Activated CD4-positive, alpha-beta T cell treated with anti-CD3 and anti-CD28 coated beads for 36 hours (primary cell): Measurements from ENCODE around the gene UBE2M. TPM values are rescaled to one million over a fixed set of nuclear protein-coding genes. Genes with fewer than 3 reads are reported as not detected.
"Not testable (repeated sequence)": the region's sequence is repeated elsewhere in the genome, so short reads cannot be mapped to it uniquely, and the experiment has no call there.

Experiments
- ATAC-seq: fragments of 200-7000 bp; cut with Tn5 transposase; one replicate; pipeline ENCODE4 v1.10.0; 2021; ENCODE audit warnings: mild to moderate bottlenecking, moderate library complexity
- CTCF ChIA-PET: fragments of 350-600 bp; sonication (Branson Sonifier 250); formaldehyde crosslinking; loops from one replicate; lab custom pipeline; 2021; ENCODE audit warnings: antibody characterized with exemption; lab: Charles Lee
- POLR2A ChIA-PET: fragments of 350-600 bp; sonication (Branson Sonifier 250); formaldehyde crosslinking; loops from one replicate; lab custom pipeline; 2021; ENCODE audit warnings: antibody characterized with exemption, inconsistent platforms; lab: Charles Lee
- DNase-seq: peaks from one replicate; pipeline ENCODE4 v3.0.0-alpha.2; 2020
- H3K27ac Mint-ChIP-seq: one replicate; pipeline ENCODE4 v1.8.0; 2021; ENCODE audit warnings: mixed read lengths
- H3K27me3 Mint-ChIP-seq: one replicate; pipeline ENCODE4 v1.8.0; 2021; ENCODE audit warnings: mixed read lengths
- H3K36me3 Mint-ChIP-seq: one replicate; pipeline ENCODE4 v1.8.0; 2021; ENCODE audit warnings: low read depth, mixed read lengths
- H3K4me1 Mint-ChIP-seq: one replicate; pipeline ENCODE4 v1.8.0; 2021; ENCODE audit warnings: mixed read lengths
- H3K4me3 Mint-ChIP-seq: one replicate; pipeline ENCODE4 v1.8.0; 2021; ENCODE audit warnings: mild to moderate bottlenecking, moderate library complexity, mixed read lengths
- H3K9me3 Mint-ChIP-seq: one replicate; pipeline ENCODE4 v1.8.0; 2021; ENCODE audit warnings: low read depth, mixed read lengths
- intact Hi-C, 2 experiments: fragments of 100-400 bp; cut with DNase I in 1 of 2; cut with micrococcal nuclease in 1 of 2; formaldehyde crosslinking; loops; one replicate each; pipeline versions ENCODE4 v1.14.2 to v1.15.1; 2022 to 2024; cut with DNase I, micrococcal nuclease
- total RNA-seq, 2 experiments: library from RNA; stranded (reverse); gene quantifications; one replicate each; pipeline ENCODE4 v1.2.3, GENCODE V29; 2021

Gene UBE2M
- total RNA-seq, 2 experiments from 2014 or later = 115 to 138 TPM

DNA sequence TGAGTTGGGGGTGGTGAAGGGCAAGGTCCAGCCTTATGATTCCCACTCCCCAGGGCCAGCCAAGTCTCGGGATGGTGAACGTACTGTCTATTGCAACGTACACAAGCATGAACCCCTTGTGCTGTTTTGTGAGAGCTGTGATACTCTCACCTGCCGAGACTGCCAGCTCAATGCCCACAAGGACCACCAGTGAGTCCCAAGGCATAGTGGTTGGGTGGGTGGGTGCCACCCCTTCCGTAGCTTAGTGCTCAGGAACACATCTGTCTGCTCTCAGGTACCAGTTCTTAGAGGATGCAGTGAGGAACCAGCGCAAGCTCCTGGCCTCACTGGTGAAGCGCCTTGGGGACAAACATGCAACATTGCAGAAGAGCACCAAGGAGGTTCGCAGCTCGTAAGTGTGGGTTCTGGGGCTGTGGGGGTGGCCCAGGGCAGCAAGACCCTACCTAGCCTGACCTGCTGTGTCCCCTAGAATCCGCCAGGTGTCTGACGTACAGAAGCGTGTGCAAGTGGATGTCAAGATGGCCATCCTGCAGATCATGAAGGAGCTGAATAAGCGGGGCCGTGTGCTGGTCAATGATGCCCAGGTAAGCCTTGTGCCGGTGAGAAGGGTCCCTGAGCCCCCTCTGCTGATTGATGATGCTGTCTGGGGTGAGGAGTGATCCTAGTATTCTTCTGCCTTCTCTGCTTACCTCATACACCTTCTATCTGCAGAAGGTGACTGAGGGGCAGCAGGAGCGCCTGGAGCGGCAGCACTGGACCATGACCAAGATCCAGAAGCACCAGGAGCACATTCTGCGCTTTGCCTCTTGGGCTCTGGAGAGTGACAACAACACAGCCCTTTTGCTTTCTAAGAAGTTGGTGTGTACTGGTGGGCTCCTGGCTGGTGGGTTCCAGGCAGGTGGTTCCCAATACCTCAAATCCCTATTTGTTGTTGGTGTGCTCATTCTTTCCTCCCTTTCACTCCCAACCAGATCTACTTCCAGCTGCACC is 10.8 kb downstream of the UBE2M start:
- intact Hi-C loops = no loop called here
- Mint-ChIP-seq H3K36me3 (peaks cover 73% of the 10 kb centered on the region), H3K4me3 (no peak overlapping the region), H3K9me3 (no peaks in the 10 kb centered on the region), H3K27me3 (no peaks in the 10 kb centered on the region), H3K27ac (peak overlapping the region; percentile 51), H3K4me1 (peaks cover 37% of the 10 kb centered on the region)
- DNase-seq (no peak), ATAC-seq (no peak)
- ChIA-PET CTCF (no interaction called here), POLR2A (interaction anchor here (1.0 kb wide), 1 partner anchor 12 kb away, joined by 5 read pairs; no protein-coding TSS in a partner anchor)

DNA sequence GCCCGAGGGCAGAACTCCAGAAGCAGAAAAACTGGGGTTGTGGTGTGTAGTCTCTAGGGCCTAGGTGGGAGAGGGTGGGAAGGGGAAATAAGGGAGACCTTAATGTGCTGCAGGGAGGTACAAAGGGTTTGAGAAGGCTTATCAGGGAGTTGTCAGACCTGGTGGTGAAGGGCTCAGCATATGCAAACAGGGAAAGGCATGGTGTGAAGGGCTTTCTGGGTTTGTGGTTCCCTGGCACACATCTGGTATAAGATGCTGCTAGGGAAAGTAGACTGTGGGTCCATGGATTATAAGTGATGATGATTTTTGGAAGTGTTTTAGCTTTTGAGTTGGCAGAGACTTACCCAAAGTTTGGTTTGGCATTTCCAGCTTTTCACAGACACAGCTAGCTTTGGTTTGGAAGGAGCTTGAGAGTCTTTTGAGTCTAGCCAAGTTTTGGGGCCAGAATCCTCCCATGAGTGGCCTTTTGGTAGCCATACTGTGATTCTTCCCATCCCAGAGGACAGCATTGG is 12.3 kb downstream of the UBE2M start:
- Mint-ChIP-seq H3K27me3 (no peaks in the 10 kb centered on the region), H3K9me3 (no peaks in the 10 kb centered on the region), H3K4me1 (peaks cover 35% of the 10 kb centered on the region), H3K36me3 (peaks cover 59% of the 10 kb centered on the region), H3K4me3 (peak overlapping the region; percentile 96), H3K27ac (peak overlapping the region; percentile 93)
- POLR2A ChIA-PET = interaction anchor here (0.6 to 3.5 kb wide), 3 partner anchors 8 to 156 kb away, joined by 10 to 41 read pairs (median 18); partner anchors contain the start of genes CHMP2A and ZBTB45
- CTCF ChIA-PET = interaction anchor here (0.9 to 1.0 kb wide), 2 partner anchors 9 to 31 kb away, joined by 4 read pairs; no protein-coding TSS in a partner anchor
- intact Hi-C loops = no loop called here
- DNase-seq (no peak), ATAC-seq (no peak)

DNA sequence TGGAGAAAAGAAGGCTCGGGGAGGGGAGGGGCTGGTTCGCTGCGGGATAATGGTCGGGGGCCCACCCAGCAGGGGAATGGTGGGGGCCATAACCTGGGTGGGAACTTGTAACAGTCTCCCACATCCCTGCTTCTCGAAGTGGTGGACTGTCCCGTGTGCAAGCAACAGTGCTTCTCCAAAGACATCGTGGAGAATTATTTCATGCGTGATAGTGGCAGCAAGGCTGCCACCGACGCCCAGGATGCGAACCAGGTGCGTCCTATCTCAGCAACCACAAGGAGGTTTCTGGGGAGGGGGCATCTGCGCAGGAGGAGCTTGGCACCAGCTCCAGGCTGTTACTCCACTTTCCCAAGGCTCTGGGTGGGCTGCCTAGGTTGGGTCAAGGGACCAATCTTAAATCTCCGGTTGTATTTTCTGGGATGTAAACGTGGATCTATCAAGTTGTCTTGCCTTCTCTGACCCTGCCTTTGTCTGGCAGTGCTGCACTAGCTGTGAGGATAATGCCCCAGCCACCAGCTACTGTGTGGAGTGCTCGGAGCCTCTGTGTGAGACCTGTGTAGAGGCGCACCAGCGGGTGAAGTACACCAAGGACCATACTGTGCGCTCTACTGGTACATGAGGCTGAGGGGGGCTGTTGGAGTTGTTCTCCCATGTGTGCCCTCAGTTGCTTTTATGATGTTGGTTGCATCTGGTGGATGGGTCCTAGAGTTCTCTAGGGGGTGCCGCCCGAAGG is 13.0 kb downstream of the UBE2M start:
- ChIA-PET POLR2A (interaction anchor here (2.3 to 3.5 kb wide), 3 partner anchors 9 to 26 kb away, joined by 12 to 41 read pairs (median 18); partner anchors contain the start of genes CHMP2A and ZBTB45), CTCF (interaction anchor here (0.9 kb wide), 1 partner anchor 10 kb away, joined by 4 read pairs; no protein-coding TSS in a partner anchor)
- H3K27me3 Mint-ChIP-seq = no peaks in the 10 kb centered on the region
- peak overlapping the region; percentile 93 for H3K27ac Mint-ChIP-seq
- no peak for ATAC-seq
- H3K4me1 Mint-ChIP-seq = peaks cover 34% of the 10 kb centered on the region
- H3K36me3 Mint-ChIP-seq = peaks cover 53% of the 10 kb centered on the region
- no peak for DNase-seq
- intact Hi-C loops = loop anchor here in 1 of 2 experiments (1.0 to 2.0 kb wide), 2 partner anchors 9 to 13 kb away; partner anchors contain the start of gene UBE2M
- peak overlapping the region; percentile 96 for H3K4me3 Mint-ChIP-seq
- H3K9me3 Mint-ChIP-seq = no peaks in the 10 kb centered on the region

- Mint-ChIP-seq H3K27ac (peak overlapping the region; percentile 93), H3K4me3 (peak overlapping the region; percentile 96), H3K9me3 (no peaks in the 10 kb centered on the region), H3K4me1 (peaks cover 32% of the 10 kb centered on the region), H3K36me3 (peaks cover 47% of the 10 kb centered on the region), H3K27me3 (no peaks in the 10 kb centered on the region)
- CTCF ChIA-PET = interaction anchor here (1.5 to 1.9 kb wide), 2 partner anchors 10 to 24 kb away, joined by 6 to 26 read pairs; partner anchors contain the start of genes CHMP2A and ZBTB45
- ATAC-seq (peak; percentile 34), DNase-seq (peak; percentile 85)
- POLR2A ChIA-PET = interaction anchor here (0.6 to 3.5 kb wide), 7 partner anchors 9 to 775 kb away, joined by 3 to 41 read pairs (median 6); partner anchors contain the start of genes CHMP2A, UBE2M, ZBTB45 and ZNF586
- intact Hi-C loops = loop anchor here (1.0 to 2.0 kb wide), 11 partner anchors 10 to 361 kb away; partner anchors contain the start of genes MZF1 (in 2 of the 2), ZBTB45 (in 2 of the 2), CHMP2A (in 1 of the 2) and ERVK3-1 (in 1 of the 2)
Measured at GRCh38 chr19:58544591-58545285, 13.7 kb downstream of the UBE2M start.

DNA sequence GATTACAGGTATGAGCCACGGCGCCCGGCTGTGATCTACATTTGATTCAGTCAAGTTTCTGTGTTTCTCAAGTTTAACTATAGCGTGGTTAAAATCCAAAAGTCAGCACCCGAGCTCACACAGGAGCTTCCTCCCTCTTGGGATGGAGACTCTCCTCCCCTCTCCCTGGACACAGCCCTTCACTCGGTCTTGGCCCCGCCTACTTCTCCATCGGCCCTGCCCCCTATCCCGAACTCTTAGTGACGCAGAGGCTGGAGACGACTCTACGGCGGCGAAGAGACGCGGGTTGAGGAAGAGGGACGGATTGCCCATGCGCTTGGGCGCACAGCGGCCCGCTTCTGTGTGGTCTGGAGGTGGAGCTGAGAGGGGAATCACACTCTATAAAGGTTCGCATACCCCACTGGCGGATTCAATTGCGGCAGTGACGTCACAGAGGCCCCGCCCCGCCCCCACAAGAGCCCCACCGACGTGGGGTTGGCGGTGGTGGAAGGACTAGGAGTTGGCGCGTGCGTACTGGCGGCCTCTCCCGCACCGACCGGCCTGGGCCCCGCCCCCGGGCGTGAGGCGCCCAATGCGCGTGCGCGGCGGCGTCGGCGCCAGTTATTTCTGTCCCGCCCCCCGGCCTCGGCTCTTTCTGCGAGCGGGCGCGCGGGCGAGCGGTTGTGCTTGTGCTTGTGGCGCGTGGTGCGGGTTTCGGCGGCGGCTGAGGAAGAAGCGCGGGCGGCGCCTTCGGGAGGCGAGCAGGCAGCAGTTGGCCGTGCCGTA is 14.4 kb downstream of the UBE2M start, which contains the start of gene TRIM28:
Gene TRIM28 (plus strand): TSS at position 239 of the 765 bp plus-strand sequence. CDS start 694 bp downstream, outside the sequence.
- peak; percentile 100 for DNase-seq
- ATAC-seq = peak; percentile 98

DNA sequence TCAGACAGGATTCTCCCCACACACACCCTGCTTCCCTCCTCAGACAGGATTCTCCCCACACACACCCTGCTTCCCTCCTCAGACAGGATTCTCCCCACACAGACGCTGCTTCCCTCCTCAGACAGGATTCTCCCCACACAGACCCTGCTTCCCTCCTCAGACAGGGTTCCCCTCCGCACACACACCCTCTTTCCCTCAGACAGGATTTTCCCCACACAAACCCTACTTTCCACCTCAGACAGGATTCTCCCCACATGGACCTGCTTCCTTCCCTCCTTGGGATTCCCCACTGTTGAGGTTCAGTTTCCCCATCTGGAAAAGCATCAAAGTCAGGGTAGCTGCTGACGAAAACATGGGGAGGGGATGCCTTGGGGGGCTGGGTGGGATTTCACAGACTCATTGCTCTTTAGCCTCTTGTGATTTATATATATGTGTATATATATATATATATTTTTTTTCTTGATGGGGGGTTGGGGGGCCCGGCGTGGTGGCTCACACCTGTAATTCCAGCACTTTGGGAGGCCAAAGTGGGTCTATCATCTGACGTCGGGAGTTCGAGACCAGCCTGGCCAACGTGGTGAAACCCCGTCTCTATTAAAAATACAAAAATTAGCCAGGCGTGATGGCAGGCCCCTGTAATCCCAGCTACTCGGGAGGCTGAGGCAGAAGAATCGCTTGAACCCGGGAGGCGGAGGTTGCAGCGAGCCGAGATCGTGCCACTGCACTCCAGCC is 15.6 kb downstream of the UBE2M start:
- H3K9me3 Mint-ChIP-seq, DNase-seq, intact Hi-C loops, H3K27me3 Mint-ChIP-seq, H3K4me3 Mint-ChIP-seq, ATAC-seq, H3K27ac Mint-ChIP-seq: not testable (repeated sequence)
- CTCF ChIA-PET = interaction anchor here (1.5 to 1.9 kb wide), 2 partner anchors 12 to 22 kb away, joined by 6 to 26 read pairs; partner anchors contain the start of genes CHMP2A and ZBTB45
- peaks cover 30% of the 10 kb centered on the region for H3K36me3 Mint-ChIP-seq
- POLR2A ChIA-PET = interaction anchor here (1.4 to 2.9 kb wide), 2 partner anchors 11 to 19 kb away, joined by 6 to 41 read pairs; partner anchors contain the start of gene CHMP2A
- H3K4me1 Mint-ChIP-seq = peaks cover 36% of the 10 kb centered on the region

More for the DNA sequence above, 14.4 kb downstream of the UBE2M start, which contains the start of gene TRIM28:
- Mint-ChIP-seq H3K36me3 (peaks cover 41% of the 10 kb centered on the region), H3K27ac (peak within 1 kb of the TSS; percentile 97), H3K4me1 (peaks cover 34% of the 10 kb centered on the region), H3K4me3 (peak within 1 kb of the TSS; percentile 96), H3K9me3 (no peaks in the 10 kb centered on the region), H3K27me3 (peaks cover 4% of the 10 kb centered on the region)
- POLR2A ChIA-PET = interaction anchor here (0.6 to 3.5 kb wide), 11 partner anchors 10 to 774 kb away, joined by 3 to 41 read pairs (median 6); partner anchors contain the start of genes CHMP2A, UBE2M, ZBTB45 and ZNF497
- intact Hi-C loops = loop anchor here (1.0 to 2.0 kb wide), 10 partner anchors 11 to 361 kb away; partner anchors contain the start of genes MZF1 (in 2 of the 2), ZBTB45 (in 2 of the 2), CHMP2A (in 1 of the 2) and ERVK3-1 (in 1 of the 2)
- CTCF ChIA-PET = interaction anchor here (0.8 to 1.9 kb wide), 3 partner anchors 11 to 181 kb away, joined by 3 to 26 read pairs (median 6); partner anchors contain the start of genes CHMP2A and ZBTB45

- H3K27me3 Mint-ChIP-seq, CTCF ChIA-PET, intact Hi-C loops, H3K27ac Mint-ChIP-seq, POLR2A ChIA-PET, ATAC-seq, H3K9me3 Mint-ChIP-seq, DNase-seq, H3K36me3 Mint-ChIP-seq: not testable (repeated sequence)
- H3K4me3 Mint-ChIP-seq = peak overlapping the region; percentile 73
- peaks cover 18% of the 10 kb centered on the region for H3K4me1 Mint-ChIP-seq
Measured at GRCh38 chr19:58539169-58539559, 19.2 kb downstream of the UBE2M start.

DNA sequence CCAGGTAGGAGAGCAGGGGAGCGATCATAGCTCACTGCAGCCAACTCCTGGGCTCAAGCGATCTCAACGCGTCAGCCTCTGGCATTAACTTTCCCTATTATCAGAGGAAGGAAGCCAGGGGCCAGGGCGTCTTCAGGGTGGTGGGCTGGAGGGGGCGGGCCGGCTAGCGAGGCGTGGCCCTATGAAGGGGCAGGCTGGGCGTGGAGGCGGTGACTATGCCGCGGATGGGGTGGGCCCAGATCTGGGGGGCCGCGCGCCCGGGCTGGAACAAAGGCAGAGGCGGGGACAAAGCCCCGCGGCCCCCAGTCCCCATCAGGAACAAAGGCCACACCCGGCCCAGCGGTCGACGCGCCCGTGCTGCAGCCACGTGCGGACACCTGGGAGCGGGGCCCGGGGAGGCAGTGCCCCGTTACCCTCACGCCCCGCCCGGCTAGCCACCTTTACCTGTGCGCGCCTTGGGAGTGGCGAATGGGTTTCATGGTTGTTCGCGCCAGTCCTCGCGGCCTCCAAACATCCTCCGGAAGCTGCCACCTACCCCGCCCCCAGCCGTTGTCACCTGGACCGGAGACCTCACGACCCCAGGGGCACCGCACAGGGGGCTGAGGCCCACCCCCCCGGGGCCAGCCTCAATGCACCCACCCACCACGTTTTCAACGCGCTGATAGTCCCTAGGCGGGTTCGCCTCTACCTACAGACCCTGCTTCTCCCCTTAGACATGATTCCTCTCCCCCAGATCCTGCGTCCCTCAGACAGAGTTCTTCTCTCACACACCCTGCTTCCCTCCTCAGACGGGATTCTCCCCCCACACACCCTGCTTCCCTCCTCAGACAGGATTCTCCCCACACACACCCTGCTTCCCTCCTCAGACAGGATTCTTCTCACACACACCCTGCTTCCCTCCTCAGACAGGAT is 19.9 kb downstream of the UBE2M start:
- DNase-seq (peak; percentile 75), ATAC-seq (peak; percentile 89)
- POLR2A ChIA-PET = no interaction called here

More for the DNA sequence above, 19.9 kb downstream of the UBE2M start:
- intact Hi-C loops = loop anchor here in 1 of 2 experiments (1.0 kb wide), 1 partner anchor 18 kb away; no protein-coding TSS in a partner anchor
- H3K4me1 Mint-ChIP-seq = peaks cover 14% of the 10 kb centered on the region
- H3K27me3 Mint-ChIP-seq = peaks cover 4% of the 10 kb centered on the region
- no peaks in the 10 kb centered on the region for H3K9me3 Mint-ChIP-seq
- H3K27ac Mint-ChIP-seq = peak overlapping the region; percentile 72
- H3K4me3 Mint-ChIP-seq = peak overlapping the region; percentile 73
- CTCF ChIA-PET = interaction anchor here (0.6 to 1.0 kb wide), 2 partner anchors 16 to 19 kb away, joined by 3 read pairs; partner anchors contain the start of genes CHMP2A and ZBTB45
- H3K36me3 Mint-ChIP-seq = no peaks in the 10 kb centered on the region
